Measurements from ENCODE around the gene FAM81B. TPM values are rescaled to one million over a fixed set of nuclear protein-coding genes. Genes with fewer than 3 reads are reported as not detected.

Gene FAM81B
- total RNA-seq, 1 donor from 2014 or later: 6.2 TPM

- H3K4me1 ChIP-seq: no peaks in the 10 kb centered on the region
- peaks cover 31% of the 10 kb centered on the region for H3K9me3 ChIP-seq (replicated peaks)
- no peak overlapping the region for H3K27ac ChIP-seq (replicated peaks)
- no peaks in the 10 kb centered on the region for H3K27me3 ChIP-seq (ENCODE audit: low read depth)
- intact Hi-C loops (cut with micrococcal nuclease): no loop called here
- no peak for TF ChIP-seq CTCF (IDR thresholded peaks at IDR 0.05; ENCODE audit: borderline replicate concordance)
- no peak for DNase-seq
- H3K4me3 ChIP-seq: no peak overlapping the region
- peaks cover 92% of the 10 kb centered on the region for H3K36me3 ChIP-seq
These were observed 96.7 kb downstream of the FAM81B start for GRCh38 chr5:95487880-95488279.

Other genes with a start within 250 kb of the FAM81B start
- 7.8 TPM for gene MCTP1, start 106.3 kb upstream of the FAM81B start, total RNA-seq
- 62.0 TPM for gene SKIC3, start 163.6 kb downstream of the FAM81B start, total RNA-seq
- 3.7 TPM for gene ARSK, start 163.7 kb downstream of the FAM81B start, total RNA-seq
- gene GPR150, start 228.7 kb downstream of the FAM81B start, total RNA-seq: 0.14 TPM

Measured in left ventricle myocardium inferior (tissue), 1 donor.